HG02870 (cell line): ENCODE measurements around the gene NTRK1.

ENCODE experiments used
- ATAC-seq: cut with Tn5 transposase; IDR thresholded peaks from one replicate; pipeline ENCODE4 v1.9.1; 2021; ENCODE audit warnings: mild to moderate bottlenecking, moderate library complexity; ENCODE audit not compliant: unreplicated experiment

NTRK1 gene

GRCh38 chr1:156860628-156861423 lies at the start of gene NTRK1:
Gene NTRK1 (plus strand): TSS chr1:156860865. CDS start chr1:156860935, 70 bp downstream.
- no peak for ATAC-seq

DNA sequence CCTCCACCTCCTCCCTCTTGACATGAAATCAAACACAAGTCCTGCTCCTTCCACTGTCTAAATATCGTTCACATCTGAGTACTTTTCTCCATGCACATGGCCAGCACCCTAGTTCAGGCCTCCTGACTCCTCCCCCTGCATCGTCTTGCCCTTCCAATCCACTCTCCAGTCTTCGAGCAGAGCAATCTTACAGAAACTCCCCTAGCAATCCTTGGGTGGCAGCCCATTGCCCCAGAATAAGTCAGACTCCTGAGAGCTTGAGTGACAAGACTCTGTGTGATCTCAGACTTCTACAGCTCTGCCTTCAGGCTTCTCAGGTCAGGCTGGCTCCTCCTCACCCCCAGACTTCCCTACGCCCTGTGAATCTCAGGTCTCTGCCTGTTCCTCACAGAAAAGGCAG lies 49.5 kb upstream of the NTRK1 start:
- no peak for ATAC-seq

DNA sequence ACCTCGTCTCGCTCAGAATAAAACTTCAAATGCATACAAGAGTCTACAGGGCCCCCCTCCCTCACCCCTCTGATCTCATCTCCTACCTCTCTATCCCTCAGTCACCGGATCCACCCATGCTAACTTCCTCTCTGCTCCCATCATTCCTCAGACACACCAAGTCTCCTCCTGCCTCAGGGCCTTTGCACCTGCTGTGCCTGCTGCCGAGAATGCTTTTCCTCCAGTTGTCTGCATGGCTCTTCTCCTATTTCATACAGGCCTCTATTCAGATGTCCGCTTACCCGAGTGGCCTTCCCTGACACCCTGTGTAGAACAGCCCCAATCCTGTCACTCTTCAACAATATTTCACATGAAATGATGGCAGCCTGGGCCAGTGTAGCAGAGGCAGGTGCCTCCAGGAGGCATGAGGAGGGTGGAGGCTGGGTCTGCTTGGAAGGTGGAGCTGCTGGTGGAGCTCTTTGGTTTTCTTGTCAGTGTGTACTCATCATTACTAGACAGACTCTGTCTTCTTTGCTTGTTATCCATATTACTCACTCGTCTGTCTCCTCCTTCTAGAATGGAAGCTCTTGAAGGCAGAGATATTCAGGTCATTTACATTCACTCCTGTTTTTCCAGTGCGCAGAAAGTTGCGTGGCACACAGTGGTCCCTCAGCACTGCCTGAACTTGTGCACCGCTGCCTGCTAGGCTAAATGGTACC lies 48.2 kb upstream of the NTRK1 start:
- ATAC-seq, result no peak

DNA sequence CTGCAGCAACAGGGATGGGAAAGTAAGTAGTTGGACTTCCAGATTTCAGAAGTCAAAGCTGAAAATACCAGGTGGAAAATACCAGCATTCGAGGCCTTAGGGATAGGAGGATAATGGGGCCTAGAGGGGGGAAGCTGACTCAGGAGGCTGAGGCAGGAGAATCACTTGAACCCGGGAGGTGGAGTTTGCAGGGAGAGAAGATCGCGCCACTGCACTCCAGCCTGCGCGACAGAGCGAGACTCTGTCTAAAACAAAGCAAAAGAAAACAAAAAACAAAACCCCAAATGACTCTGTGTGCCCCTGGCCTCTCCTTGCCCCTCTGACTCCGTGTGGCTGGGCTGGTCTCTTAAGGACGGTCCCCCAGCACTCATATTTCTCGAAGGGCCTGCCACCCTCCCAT lies 47.4 kb upstream of the NTRK1 start:
- no peak for ATAC-seq

GRCh38 chr1:156813750-156814570 lies 46.7 kb upstream of the NTRK1 start:
- no peak for ATAC-seq

GRCh38 chr1:156814571-156815260 lies 45.9 kb upstream of the NTRK1 start:
- no peak for ATAC-seq

- no peak for ATAC-seq
These were observed 45.3 kb upstream of the NTRK1 start for GRCh38 chr1:156815307-156815826.

GRCh38 chr1:156815961-156816422 lies 44.7 kb upstream of the NTRK1 start:
- no peak for ATAC-seq

DNA sequence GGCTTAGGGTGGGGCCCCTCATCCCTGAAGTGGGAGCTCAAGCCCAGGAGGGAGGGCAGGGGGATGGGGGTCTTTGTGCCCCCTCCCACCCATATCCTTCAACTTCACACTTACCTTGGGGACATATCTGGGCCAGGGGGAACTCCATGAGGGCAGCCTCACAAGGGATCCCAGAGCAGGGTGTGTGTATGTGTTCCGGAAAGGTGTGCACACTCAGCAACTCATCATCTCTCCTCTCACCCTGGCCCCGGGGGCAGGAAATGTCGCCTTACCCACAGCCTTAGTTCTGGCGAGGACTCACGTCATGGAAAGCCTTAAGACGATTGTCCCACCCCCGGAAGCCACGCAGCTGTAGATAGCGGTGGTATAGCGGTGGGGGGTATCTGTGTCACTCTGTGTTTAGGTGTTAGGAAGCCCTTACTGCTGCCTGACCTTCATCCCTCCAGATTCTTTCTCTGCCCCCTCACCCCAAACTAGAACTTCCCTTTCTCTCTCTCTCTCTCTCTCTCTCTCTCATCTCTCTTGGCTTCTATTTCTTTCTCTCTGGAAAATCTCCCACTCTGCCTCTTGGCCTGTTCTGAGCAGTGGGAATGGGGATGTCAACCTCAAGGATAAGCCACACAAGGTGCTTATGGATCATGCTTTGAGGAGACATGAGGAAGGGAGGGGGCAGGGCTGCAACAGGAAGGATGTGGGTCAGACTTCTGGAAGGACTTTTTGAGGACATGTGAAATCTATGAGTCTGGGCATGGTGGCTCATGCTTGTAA lies 43.9 kb upstream of the NTRK1 start, which contains the start of gene SH2D2A:
TSS of gene SH2D2A (minus strand) at position 288 of the 768 bp plus-strand sequence. CDS start at position 148, 140 bp downstream.
- no peak for ATAC-seq

GRCh38 chr1:156821801-156822200 lies 38.9 kb upstream of the NTRK1 start:
- ATAC-seq, result no peak

GRCh38 chr1:156822680-156823079 lies 38.0 kb upstream of the NTRK1 start:
- ATAC-seq, result no peak

DNA sequence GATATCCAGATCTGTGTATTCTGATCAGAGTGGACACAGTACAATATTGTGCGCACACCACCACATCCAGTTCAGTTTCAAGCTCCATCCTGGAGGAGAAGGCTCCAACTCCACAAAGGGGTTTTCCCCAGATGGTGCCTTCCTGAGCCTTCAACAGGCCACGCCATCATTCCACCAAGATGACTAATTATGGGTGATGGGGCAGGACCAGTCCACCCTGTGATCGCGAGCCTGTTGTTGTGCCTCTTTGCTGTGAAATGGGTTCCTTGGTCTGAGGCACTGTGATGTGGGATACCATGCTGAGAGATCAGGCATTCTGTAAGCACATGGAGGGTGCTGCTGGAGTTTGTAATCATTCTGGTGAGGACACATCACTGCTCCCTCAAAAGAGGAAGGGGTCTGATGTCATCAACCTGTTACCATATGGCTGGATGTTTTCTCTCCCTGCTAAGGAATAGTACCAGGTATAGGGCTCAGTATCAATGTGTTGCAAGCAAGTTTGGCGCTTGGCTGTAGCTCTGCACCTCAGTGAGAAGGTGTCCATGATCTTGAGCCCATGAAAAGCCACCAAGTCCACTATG lies 37.4 kb upstream of the NTRK1 start:
- no peak for ATAC-seq

DNA sequence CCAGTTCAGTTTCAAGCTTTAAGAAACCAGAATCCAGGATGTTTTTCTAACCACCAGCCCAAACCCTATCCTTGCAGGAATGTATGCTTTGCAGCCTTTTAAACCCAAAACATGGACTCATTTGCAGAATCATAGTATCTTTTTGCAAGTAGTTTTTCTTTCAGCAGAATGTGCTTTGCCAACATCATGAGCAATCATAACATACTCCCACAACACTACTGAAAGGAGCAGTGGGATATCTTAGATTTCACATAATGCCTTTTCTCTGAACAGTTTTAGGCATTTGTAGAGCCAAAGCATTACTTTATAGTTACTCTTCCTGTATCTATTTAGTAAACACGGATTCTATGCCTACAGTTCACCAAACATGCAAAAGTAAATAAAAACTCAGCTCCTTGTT lies 34.0 kb upstream of the NTRK1 start:
- ATAC-seq, result no peak

DNA sequence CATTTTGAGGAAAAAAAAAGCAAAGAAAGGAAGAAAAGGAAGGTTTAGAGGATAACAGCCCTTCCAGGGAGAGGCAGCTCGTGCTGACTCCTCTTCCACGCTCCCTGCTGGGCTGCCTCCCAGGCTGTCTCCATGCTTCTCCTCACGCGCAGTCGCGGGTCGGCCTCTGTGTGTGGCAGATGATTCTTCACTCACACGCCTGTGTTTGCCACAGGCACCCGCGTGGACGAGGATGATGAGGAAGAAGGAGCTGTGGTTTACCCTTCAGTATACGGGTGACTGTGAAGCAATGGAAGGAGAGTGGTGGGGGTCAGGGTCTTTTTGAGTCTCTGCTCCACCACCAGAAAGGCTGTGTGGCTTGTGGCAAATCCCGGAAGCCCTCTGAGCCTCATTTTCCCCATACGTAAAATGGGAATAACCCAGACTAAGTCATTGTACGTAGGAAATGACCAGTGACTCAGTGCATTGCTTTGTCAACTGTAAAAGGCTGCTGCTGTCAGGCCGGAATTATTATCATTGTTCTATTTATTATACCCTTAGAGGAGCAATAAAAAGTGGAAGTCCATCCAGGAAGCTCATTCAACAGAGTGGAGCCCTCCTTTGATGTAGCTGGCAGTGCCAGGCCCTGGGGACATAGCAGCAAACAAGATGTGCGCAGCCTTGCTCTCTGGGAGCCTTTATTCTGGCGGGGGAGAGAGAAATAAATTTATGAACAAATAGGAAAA lies 32.1 kb upstream of the NTRK1 start:
- no peak for ATAC-seq

- no peak for ATAC-seq
These were observed 28.2 kb upstream of the NTRK1 start for GRCh38 chr1:156832434-156832833.

DNA sequence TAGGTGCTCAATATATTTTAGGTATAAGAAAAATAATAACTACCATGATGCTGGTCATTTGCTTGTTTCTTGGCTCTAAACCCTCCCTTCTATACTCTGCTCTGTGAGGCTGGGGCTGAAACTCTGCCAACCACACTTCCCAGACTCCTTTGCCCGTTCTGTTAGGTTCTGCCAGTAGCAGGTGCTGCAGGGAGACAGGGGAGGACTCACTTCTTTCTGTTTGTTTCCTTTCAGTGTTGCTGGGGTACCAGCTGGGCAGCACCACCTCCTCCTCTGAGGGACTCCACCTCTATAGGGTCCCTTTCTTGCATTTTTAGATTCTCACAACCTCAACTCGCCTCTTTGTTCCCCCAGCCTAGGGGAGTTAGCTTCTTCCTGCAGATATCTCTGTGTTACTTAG lies 27.1 kb upstream of the NTRK1 start:
- ATAC-seq, result no peak

GRCh38 chr1:156834322-156834721 lies 26.3 kb upstream of the NTRK1 start:
- ATAC-seq, result no peak

DNA sequence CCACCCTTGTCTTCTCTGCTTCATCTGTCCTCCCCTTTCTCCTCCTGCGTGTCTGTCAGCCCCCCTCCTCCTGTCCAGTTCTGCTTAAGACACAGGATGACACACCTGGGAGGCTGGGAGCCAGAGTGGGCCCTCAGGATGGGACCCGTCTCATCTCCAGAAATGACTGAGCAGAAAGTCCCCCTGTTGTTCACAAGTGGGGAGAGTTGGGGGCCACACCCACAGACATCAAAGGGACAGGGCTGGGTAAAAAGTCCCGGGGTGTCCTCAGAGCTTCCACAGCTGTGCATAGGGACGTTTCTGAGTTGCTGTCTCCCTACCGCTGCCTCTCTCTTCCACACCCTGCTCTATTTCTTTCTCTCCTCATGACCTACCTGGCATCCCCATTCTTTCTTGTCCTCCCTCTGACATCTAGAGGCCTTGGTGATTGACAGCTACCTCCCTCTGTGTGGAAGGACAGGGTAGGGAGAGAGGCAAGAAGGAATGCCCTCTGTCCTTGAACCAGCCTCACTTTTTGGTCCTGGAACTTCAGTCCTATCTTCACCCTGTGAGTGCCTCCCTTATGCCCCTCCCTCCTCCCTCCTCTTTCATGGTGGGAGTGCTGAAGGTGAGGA lies 24.5 kb upstream of the NTRK1 start:
- ATAC-seq, result peak; percentile 66
